Osteoblast (primary cell): ENCODE measurements around the gene CHD6. TPM values are rescaled to one million over a fixed set of nuclear protein-coding genes. Genes with fewer than 3 reads are reported as not detected.

ENCODE experiments used
- DNase-seq: peaks from one replicate; pipeline ENCODE4 v3.0.0; 2011; ENCODE audit warnings: low spot score, mixed read lengths; ENCODE audit not compliant: insufficient read length; ENCODE audit errors: missing footprints
- H2AFZ ChIP-seq: 2 replicates; pipeline ENCODE4 v1.6.0; 2011; ENCODE audit warnings: mild to moderate bottlenecking, low read length
- H3K27ac ChIP-seq: 2 replicates; pipeline ENCODE4 v1.5.1; 2011; ENCODE audit warnings: mild to moderate bottlenecking, low read depth, low read length, moderate library complexity
- H3K27me3 ChIP-seq: 2 replicates; pipeline ENCODE4 v1.6.0; 2012; ENCODE audit warnings: mild to moderate bottlenecking, control low read depth, inconsistent platforms, low read length, moderate library complexity; ENCODE audit not compliant: insufficient read depth
- H3K36me3 ChIP-seq: 2 replicates; pipeline ENCODE4 v1.5.1; 2011; ENCODE audit warnings: mild to moderate bottlenecking, low read length, control low read depth, moderate library complexity; ENCODE audit not compliant: insufficient read depth
- H3K4me1 ChIP-seq: 2 replicates; pipeline ENCODE4 v1.5.1; 2011; ENCODE audit warnings: mild to moderate bottlenecking, low read length, control low read depth, moderate library complexity; ENCODE audit not compliant: insufficient read depth
- H3K4me2 ChIP-seq: 2 replicates; pipeline ENCODE4 v1.6.0; 2011; ENCODE audit warnings: mild to moderate bottlenecking, low read length; ENCODE audit not compliant: insufficient read depth
- H3K4me3 ChIP-seq: fragments of 200-600 bp; sonication (generic); 3 replicates; pipeline ENCODE4 v1.5.1; 2012; ENCODE audit warnings: mild to moderate bottlenecking, low read length, inconsistent platforms; ENCODE audit not compliant: insufficient read depth
- H3K79me2 ChIP-seq: 2 replicates; pipeline ENCODE4 v1.6.0; 2012; ENCODE audit warnings: mild to moderate bottlenecking, low read length, control low read depth, inconsistent platforms; ENCODE audit not compliant: insufficient read depth
- H3K9me3 ChIP-seq: 2 replicates; pipeline ENCODE4 v1.5.1; 2011; ENCODE audit warnings: low read depth, low read length, control low read depth
- H4K20me1 ChIP-seq: 2 replicates; pipeline ENCODE4 v1.6.0; 2012; ENCODE audit warnings: mild to moderate bottlenecking, low read length, control low read depth; ENCODE audit not compliant: insufficient read depth
- total RNA-seq: library from RNA; depleted of rRNA; stranded (reverse); fragments of >200 nt; gene quantifications from 2 replicates; pipeline ENCODE4 v1.2.3, GENCODE V29; 2012
- TF ChIP-seq, protein P1 (sequence below): IDR thresholded peaks from 2 replicates; pipeline ENCODE4 v1.5.1; 2011; ENCODE audit warnings: mild to moderate bottlenecking, low read depth, low read length, moderate library complexity; ENCODE audit errors: extremely low read depth

CHD6 gene
- total RNA-seq, 1 donor: 32.2 TPM

- no peak for DNase-seq
- TF ChIP-seq, protein P1, sequence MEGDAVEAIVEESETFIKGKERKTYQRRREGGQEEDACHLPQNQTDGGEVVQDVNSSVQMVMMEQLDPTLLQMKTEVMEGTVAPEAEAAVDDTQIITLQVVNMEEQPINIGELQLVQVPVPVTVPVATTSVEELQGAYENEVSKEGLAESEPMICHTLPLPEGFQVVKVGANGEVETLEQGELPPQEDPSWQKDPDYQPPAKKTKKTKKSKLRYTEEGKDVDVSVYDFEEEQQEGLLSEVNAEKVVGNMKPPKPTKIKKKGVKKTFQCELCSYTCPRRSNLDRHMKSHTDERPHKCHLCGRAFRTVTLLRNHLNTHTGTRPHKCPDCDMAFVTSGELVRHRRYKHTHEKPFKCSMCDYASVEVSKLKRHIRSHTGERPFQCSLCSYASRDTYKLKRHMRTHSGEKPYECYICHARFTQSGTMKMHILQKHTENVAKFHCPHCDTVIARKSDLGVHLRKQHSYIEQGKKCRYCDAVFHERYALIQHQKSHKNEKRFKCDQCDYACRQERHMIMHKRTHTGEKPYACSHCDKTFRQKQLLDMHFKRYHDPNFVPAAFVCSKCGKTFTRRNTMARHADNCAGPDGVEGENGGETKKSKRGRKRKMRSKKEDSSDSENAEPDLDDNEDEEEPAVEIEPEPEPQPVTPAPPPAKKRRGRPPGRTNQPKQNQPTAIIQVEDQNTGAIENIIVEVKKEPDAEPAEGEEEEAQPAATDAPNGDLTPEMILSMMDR: no peak
These were observed 155.6 kb downstream of the CHD6 start for GRCh38 chr20:41462372-41463161.

GRCh38 chr20:41458761-41459160 is 159.4 kb downstream of the CHD6 start:
- H4K20me1 ChIP-seq: no peaks in the 10 kb centered on the region
- H3K27me3 ChIP-seq: no peaks in the 10 kb centered on the region
- H3K79me2 ChIP-seq: no peaks in the 10 kb centered on the region
- H3K9me3 ChIP-seq: no peaks in the 10 kb centered on the region
- H3K27ac ChIP-seq: no peak overlapping the region
- no peak for DNase-seq
- peaks cover 20% of the 10 kb centered on the region for H3K36me3 ChIP-seq
- H2AFZ ChIP-seq: no peak overlapping the region
- TF ChIP-seq, protein P1: no peak
- no peak overlapping the region for H3K4me3 ChIP-seq
- no peaks in the 10 kb centered on the region for H3K4me1 ChIP-seq
- H3K4me2 ChIP-seq: no peak overlapping the region

More at GRCh38 chr20:41462372-41463161, 155.6 kb downstream of the CHD6 start:
- no peaks in the 10 kb centered on the region for H3K9me3 ChIP-seq
- H3K27me3 ChIP-seq: no peaks in the 10 kb centered on the region
- no peak overlapping the region for H2AFZ ChIP-seq
- no peak overlapping the region for H3K4me3 ChIP-seq
- H3K36me3 ChIP-seq: peaks cover 13% of the 10 kb centered on the region
- no peaks in the 10 kb centered on the region for H3K4me1 ChIP-seq
- no peaks in the 10 kb centered on the region for H3K79me2 ChIP-seq
- no peak overlapping the region for H3K4me2 ChIP-seq
- no peaks in the 10 kb centered on the region for H4K20me1 ChIP-seq
- no peak overlapping the region for H3K27ac ChIP-seq

DNA sequence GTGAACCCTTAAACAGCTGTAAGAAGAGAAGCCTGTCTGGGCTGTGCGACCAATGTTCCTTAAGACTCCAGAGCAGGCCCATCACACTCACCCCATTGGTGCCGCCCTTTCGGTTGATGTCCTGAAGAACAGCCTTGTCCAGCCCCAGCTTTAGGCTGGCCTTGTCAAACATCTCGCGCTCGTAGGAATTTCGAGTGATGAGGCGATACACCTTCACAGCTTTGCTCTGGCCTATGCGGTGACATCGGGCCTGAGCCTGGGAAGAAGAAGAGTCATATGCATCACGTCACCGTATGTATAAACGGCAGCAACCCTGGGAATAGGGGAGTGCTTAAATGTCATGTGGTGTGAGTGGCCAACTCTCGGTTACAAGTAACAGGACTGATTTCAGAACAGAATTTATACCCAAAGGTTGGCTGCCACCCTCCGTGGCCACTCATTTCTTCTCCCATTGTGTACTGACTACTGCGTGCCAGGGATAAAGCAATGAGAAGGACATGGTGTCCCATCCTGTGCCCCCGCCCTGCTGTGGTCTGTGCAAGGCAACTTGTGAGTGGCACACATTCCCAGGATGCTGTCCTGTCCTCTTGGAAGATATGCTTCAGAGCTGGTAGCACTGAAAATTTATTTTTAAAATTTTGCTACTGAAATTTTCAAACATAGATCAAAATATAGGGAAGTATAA is 160.9 kb downstream of the CHD6 start:
- no peak overlapping the region for H3K27ac ChIP-seq
- no peaks in the 10 kb centered on the region for H3K9me3 ChIP-seq
- no peaks in the 10 kb centered on the region for H4K20me1 ChIP-seq
- H3K27me3 ChIP-seq: no peaks in the 10 kb centered on the region
- H3K4me3 ChIP-seq: no peak overlapping the region
- peaks cover 33% of the 10 kb centered on the region for H3K36me3 ChIP-seq
- H3K4me1 ChIP-seq: no peaks in the 10 kb centered on the region
- TF ChIP-seq, protein P1: no peak
- no peak overlapping the region for H3K4me2 ChIP-seq
- no peaks in the 10 kb centered on the region for H3K79me2 ChIP-seq
- DNase-seq: no peak
- H2AFZ ChIP-seq: no peak overlapping the region

DNA sequence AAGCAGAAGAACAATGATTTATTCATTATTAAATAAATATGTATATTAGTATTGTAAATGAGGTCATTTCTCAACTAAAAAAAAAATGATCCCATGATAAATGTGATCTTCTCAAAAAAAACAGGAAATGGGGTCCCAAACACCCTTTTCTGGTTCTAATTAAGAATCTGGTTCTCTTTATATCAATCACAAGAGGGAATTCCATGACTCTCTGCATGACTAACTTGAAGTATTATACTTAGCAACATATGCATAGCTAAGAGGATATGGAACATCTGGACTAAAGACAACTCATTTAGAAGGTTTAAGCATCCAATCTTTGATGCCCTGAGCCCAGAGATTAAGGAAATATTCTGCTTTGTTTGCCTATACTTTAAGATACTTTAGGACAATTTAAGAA is 161.8 kb downstream of the CHD6 start:
- no peaks in the 10 kb centered on the region for H3K9me3 ChIP-seq
- H3K4me3 ChIP-seq: no peak overlapping the region
- H3K27me3 ChIP-seq: no peaks in the 10 kb centered on the region
- TF ChIP-seq, protein P1: no peak
- H2AFZ ChIP-seq: no peak overlapping the region
- peak; percentile 72 for DNase-seq
- H3K36me3 ChIP-seq: peaks cover 43% of the 10 kb centered on the region
- no peak overlapping the region for H3K4me2 ChIP-seq
- H3K27ac ChIP-seq: no peak overlapping the region
- no peaks in the 10 kb centered on the region for H4K20me1 ChIP-seq
- no peaks in the 10 kb centered on the region for H3K4me1 ChIP-seq
- H3K79me2 ChIP-seq: no peaks in the 10 kb centered on the region
